HEK293 (cell line): ENCODE results near the gene ANP32B.

Experiments
- CTCF ChIP-seq: fragments of 450-650 bp; formaldehyde crosslinking; IDR thresholded peaks from 2 replicates; pipeline ENCODE4 v1.5.1; 2016; ENCODE audit warnings: missing biosample characterization, missing genetic modification characterization
- ELK4 ChIP-seq: IDR thresholded peaks from 2 replicates; pipeline ENCODE4 v1.6.1; 2011; ENCODE audit warnings: mild to moderate bottlenecking, low read depth, low read length, borderline replicate concordance
- ZBTB1 ChIP-seq: fragments of 450-650 bp; formaldehyde crosslinking; IDR thresholded peaks from 2 replicates; pipeline ENCODE4 v1.5.1; 2016; ENCODE audit warnings: missing biosample characterization, missing genetic modification characterization
- ZFP69B ChIP-seq: fragments of 450-650 bp; formaldehyde crosslinking; IDR thresholded peaks from 2 replicates; pipeline ENCODE4 v1.5.1; 2016; ENCODE audit warnings: missing biosample characterization, missing genetic modification characterization
- ZNF174 ChIP-seq: fragments of 450-650 bp; formaldehyde crosslinking; IDR thresholded peaks from 2 replicates; pipeline ENCODE4 v1.5.0; 2017; ENCODE audit warnings: missing biosample characterization, mild to moderate bottlenecking, missing genetic modification characterization
- ZNF37A ChIP-seq: fragments of 450-650 bp; IDR thresholded peaks from 2 replicates; pipeline ENCODE4 v1.5.1; 2018; ENCODE audit warnings: missing biosample characterization, missing genetic modification characterization
- ZNF426 ChIP-seq: fragments of 450-650 bp; formaldehyde crosslinking; IDR thresholded peaks from 2 replicates; pipeline ENCODE4 v1.5.1; 2017; ENCODE audit warnings: missing biosample characterization, missing genetic modification characterization, mild to moderate bottlenecking, inconsistent platforms, moderate library complexity
- ZNF580 ChIP-seq: fragments of 450-650 bp; formaldehyde crosslinking; IDR thresholded peaks from 2 replicates; pipeline ENCODE4 v1.5.1; 2016; ENCODE audit warnings: missing biosample characterization, missing genetic modification characterization

- no peak for TF ChIP-seq CTCF (tag by site-specific recombination)
- TF ChIP-seq ZBTB1 (tag by site-specific recombination), result no peak
- no peak for TF ChIP-seq ZFP69B (tag by site-specific recombination)
- no peak for TF ChIP-seq ZNF174 (tag by site-specific recombination)
- TF ChIP-seq ELK4, result no peak
- TF ChIP-seq ZNF580 (tag by site-specific recombination), result no peak
- no peak for TF ChIP-seq ZNF426 (tag by site-specific recombination)
- no peak for TF ChIP-seq ZNF37A (tag by site-specific recombination)
These were observed 67.2 kb downstream of the ANP32B start for GRCh38 chr9:98050351-98050750.
